ENCODE measurements around the gene MEF2A.

DNA sequence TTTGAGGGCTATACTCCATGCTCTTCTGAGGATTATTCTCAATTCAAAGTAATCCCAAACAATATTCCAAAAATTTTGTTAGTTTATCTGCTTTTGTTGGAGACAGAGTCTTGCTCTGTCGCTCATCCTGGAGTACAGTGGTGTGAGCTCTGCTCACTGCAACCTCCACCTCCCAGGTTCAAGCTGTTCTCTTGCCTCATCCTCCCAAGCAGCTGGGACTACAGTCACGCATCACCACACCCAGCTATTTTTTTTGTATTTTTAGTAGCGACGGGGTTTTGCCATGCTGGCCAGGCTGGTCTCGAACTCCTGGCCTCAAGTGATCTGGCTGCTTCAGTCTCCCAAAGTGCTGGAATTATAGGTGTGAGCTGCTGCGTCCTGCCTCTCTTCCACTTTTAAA lies 39.1 kb downstream of the MEF2A start:
- TF ChIP-seq CTCF (IDR thresholded peaks at IDR 0.05 in 2 of 3, conservative IDR thresholded peaks at IDR 0.05 in 1 of 3; ENCODE audit: control insufficient read depth in 2 of 3, extremely low read depth in 1 of 3, insufficient read depth in 1 of 3, low read depth in 3 of 3, low read length in 3 of 3) = no peak
- TF ChIP-seq USF2 (IDR thresholded peaks at IDR 0.05; ENCODE audit: borderline replicate concordance, low read depth, low read length) = no peak
- TF ChIP-seq NFYB (IDR thresholded peaks at IDR 0.05; ENCODE audit: insufficient read depth, low read depth, low read length) = no peak
- TF ChIP-seq IKZF1 (conservative IDR thresholded peaks at IDR 0.05) = no peak
- no peak for TF ChIP-seq SMAD1 (IDR thresholded peaks at IDR 0.05; ENCODE audit: low read depth, partially characterized antibody)
- TF ChIP-seq POLR2A (IDR thresholded peaks at IDR 0.05; ENCODE audit: low read depth, low read length) = no peak
- no peak for TF ChIP-seq RB1 (IDR thresholded peaks at IDR 0.05; ENCODE audit: borderline replicate concordance)
- TF ChIP-seq HDAC6 (IDR thresholded peaks at IDR 0.05; ENCODE audit: unreplicated experiment) = no peak
- TF ChIP-seq CEBPB (IDR thresholded peaks at IDR 0.05; ENCODE audit: borderline replicate concordance in 1 of 2, low read depth in 2 of 2, low read length in 2 of 2) = no peak
- TF ChIP-seq GATAD2B (conservative IDR thresholded peaks at IDR 0.05; ENCODE audit: low read depth) = no peak
- no peak for TF ChIP-seq TAF1 (IDR thresholded peaks at IDR 0.05; ENCODE audit: borderline replicate concordance, low read depth, low read length)
- no peak for TF ChIP-seq KDM1A (IDR thresholded peaks at IDR 0.05; ENCODE audit: borderline replicate concordance)
